ENCODE results near the gene RBM20.

RBM20 gene

DNA sequence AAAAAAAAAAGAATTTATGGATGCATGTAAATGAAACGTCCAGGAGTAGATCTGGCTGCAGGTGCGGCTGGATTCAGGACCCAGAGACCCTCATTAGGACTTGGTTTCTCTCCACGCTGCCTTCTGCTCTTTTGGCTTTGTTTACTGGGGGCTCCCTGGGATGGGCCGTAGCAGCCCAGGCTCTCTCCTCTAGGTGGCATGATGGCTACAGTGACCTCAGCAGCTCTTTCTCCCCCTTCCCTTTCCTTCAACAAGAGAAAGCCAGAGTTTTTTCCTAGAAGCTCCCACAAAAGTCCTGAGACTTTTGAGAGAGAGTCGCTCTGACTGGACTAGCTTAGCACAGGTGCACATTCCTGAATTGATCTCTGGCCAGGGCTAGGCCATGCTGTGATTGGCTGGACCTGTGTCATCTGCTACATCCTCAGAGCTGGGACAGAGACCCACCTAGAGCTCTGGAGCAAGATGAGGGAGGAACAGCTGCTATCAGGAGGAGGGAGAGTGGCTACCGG, 159.7 kb downstream of the RBM20 start:
- TF ChIP-seq GATA3 (IDR thresholded peaks at IDR 0.05; ENCODE audit: low read depth, low read length), result no peak
- TF ChIP-seq GATA2 (IDR thresholded peaks at IDR 0.05; ENCODE audit: low read depth, low read length), result no peak

DNA sequence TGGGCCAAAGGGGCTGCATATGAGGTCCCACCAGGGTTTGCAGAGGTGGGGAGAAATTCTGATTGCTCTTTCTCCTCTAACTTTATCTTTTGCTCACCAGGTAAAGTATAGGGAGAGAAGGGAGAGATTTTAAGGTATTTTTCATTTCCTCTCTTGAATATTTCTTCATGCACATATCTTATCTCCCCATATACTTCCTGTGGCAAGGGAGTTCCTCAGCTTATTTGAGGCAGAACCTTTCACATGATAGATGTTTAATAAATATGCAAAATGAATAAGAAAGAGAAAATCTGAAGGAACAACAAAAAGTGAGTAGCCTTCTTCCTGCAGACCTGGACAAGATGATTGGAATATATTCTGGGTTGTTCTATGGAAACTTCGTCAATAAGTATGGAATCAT, 160.2 kb downstream of the RBM20 start:
- TF ChIP-seq GATA2 (IDR thresholded peaks at IDR 0.05; ENCODE audit: low read depth, low read length), result no peak
- no peak for TF ChIP-seq GATA3 (IDR thresholded peaks at IDR 0.05; ENCODE audit: low read depth, low read length)

DNA sequence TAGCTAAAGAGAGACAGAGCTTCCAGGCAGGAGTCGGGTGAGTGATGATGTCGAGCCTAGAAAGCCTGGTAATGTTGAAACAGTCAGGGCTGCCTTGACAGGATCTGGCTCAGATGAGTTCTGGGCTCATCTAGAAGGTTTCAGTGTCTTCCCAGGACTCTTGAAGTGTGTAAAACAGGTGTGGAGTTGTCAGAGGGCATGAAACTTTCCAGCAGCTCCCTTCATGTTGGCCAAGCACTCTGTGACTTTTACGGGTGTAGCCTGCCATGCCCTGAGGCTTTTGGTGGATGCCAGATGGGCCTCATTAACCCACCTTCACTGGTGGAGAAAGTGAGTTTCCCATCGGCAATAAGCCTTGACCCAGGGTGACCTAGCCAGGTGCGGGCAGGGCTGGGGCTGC, 161.2 kb downstream of the RBM20 start:
- no peak for TF ChIP-seq GATA2 (IDR thresholded peaks at IDR 0.05; ENCODE audit: low read depth, low read length)
- no peak for TF ChIP-seq GATA3 (IDR thresholded peaks at IDR 0.05; ENCODE audit: low read depth, low read length)

DNA sequence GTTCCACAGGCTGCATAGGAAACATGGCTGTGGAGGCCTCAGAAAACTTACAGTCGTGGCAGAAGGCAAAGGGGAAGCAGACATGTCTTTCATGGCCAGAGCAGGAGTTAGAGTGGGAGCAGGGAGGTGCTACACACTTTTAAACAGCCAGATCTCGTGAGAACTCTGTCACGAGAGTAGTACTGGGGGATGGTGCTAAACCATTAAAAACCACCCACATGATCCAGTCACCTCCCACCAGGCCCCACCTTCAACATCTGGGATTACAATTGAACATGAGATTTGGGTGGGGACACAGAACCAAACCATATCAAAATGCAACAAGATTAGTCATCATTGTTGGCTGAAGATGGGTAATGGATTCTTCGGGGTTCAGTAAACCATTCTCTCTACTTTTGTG, 162.2 kb downstream of the RBM20 start:
- TF ChIP-seq GATA3 (IDR thresholded peaks at IDR 0.05; ENCODE audit: low read depth, low read length) (no peak), GATA2 (IDR thresholded peaks at IDR 0.05; ENCODE audit: low read depth, low read length) (no peak)

DNA sequence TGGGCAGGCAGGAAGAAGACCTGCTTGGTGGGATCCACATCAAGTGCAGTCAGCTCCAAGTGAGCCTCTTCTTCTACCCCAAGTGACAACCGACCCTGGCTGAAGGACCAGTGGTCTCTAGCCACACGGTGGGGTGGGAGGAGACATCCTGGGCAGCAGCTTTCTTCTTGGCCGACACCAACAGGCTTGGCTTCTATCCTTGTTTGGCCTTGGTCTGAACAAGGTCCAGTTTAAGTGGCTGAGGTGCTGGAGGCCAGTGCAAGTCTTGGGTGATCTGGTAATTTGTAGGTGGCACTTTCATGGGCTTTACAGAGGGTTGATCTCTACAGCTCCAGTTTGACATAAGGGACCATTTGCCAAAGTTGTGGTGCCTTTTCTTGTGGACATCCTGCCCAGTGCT, 164.0 kb downstream of the RBM20 start:
- TF ChIP-seq GATA3 (IDR thresholded peaks at IDR 0.05; ENCODE audit: low read depth, low read length), result no peak
- TF ChIP-seq GATA2 (IDR thresholded peaks at IDR 0.05; ENCODE audit: low read depth, low read length), result no peak

DNA sequence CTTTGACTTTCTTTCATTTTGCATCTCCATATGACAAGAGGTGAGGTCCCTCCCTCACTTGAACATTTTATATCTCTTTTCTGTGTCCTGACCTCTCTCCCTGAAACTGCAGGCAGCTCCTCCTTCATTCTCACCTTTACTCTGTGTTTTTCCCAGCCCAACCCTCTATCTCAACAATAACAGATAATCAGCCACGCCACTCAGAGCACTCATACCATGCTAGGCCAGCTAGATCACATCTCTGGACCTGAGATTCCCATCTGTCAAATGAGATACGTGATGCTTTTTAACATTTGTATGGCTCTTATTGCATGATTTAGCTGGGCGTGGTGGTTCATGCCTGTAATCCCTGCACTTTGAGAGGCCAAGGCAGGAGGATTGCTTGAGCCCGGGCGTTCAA, 164.5 kb downstream of the RBM20 start:
- TF ChIP-seq GATA3 (IDR thresholded peaks at IDR 0.05; ENCODE audit: low read depth, low read length), result no peak
- no peak for TF ChIP-seq GATA2 (IDR thresholded peaks at IDR 0.05; ENCODE audit: low read depth, low read length)

DNA sequence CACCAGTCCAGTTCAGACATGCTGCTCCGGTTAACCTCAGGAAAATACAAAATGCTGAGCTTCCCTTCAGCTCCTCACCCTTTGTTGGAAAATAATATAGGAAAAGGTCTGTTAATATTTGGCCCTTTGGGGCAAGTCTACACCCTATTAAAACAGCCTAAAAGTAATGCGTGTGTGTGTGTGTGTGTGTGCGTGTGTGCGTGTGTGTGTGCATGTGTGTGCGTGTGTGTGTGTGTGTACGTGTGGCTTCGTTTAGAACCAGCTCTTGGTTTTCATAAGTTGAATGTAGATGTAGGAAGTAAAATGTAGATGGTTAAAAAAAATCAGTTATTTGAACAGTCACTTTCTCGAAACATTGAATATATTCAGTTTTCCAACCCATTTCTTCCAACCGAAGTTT, 166.5 kb downstream of the RBM20 start:
- TF ChIP-seq GATA3 (IDR thresholded peaks at IDR 0.05; ENCODE audit: low read depth, low read length) (no peak), GATA2 (IDR thresholded peaks at IDR 0.05; ENCODE audit: low read depth, low read length) (no peak)

DNA sequence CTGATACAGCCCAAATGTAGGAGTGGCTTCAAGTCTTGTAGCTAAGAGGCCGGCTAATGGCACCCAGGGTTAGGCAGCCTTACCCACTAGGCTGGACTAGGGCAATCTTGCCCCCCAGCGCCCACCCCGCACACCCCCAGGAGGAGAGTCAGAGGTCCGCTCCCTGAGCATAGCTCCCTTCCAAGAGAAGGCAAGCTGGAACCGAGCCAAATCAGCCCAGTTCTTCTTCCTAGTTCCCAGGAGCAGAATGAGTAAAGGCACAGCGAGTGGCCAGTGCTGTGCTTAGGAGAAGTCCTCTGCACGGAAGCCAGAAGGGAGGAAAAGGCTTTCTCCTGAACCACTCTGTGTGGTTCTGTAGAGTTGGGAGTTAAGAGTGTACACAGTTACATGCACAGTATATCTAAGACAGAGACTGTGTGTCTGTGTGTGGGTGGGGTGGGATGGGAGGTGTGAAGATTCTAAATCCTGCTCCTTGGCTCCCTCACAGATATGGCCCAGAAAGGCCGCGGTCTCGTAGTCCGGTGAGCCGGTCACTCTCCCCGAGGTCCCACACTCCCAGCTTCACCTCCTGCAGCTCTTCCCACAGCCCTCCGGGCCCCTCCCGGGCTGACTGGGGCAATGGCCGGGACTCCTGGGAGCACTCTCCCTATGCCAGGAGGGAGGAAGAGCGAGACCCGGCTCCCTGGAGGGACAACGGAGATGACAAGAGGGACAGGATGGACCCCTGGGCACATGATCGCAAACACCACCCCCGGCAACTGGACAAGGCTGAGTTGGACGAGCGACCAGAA, 167.8 kb downstream of the RBM20 start:
- no peak for TF ChIP-seq GATA3 (IDR thresholded peaks at IDR 0.05; ENCODE audit: low read depth, low read length)
- no peak for TF ChIP-seq GATA2 (IDR thresholded peaks at IDR 0.05; ENCODE audit: low read depth, low read length)

DNA sequence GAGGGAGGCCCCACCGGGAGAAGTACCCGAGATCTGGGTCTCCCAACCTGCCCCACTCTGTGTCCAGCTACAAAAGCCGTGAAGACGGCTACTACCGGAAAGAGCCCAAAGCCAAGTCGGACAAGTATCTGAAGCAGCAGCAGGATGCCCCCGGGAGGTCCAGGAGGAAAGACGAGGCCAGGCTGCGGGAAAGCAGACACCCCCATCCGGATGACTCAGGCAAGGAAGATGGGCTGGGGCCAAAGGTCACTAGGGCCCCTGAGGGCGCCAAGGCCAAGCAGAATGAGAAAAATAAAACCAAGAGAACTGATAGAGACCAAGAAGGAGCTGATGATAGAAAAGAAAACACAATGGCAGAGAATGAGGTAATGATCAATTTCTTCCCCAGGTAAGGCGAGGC, 168.4 kb downstream of the RBM20 start:
- no peak for TF ChIP-seq GATA3 (IDR thresholded peaks at IDR 0.05; ENCODE audit: low read depth, low read length)
- no peak for TF ChIP-seq GATA2 (IDR thresholded peaks at IDR 0.05; ENCODE audit: low read depth, low read length)

DNA sequence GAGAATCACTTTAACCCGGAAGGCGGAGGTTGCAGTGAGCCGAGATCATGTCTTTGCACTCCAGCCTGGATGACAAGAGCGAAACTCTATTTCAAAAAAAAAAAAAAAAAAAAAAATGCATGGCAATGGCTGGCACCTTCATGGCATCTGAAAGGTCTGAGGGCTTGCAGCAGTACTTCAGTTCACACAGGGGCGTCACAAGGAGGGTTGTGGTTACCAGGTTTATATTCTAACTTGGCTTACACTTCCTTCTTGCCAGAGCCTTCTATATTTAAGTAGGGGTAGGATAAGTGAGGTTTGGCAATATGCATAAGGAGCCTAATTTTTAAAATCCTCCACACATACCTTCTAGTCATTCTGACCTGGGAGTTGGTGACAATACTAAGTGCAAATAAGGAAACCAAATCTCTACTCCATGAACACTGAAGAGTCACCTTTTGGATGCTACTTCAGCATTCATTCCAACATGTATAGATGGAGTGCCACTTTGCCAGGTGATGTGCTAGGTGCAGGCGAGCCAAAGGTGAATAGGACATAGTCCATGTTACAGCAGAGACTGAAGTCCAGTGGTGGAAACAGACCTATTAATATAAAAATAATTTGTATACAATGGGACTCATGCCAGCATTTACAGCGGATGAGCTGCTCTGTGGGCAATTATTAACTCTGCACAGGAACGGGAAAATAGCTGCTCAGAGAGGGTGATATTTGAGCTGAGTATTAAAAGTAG, 169.8 kb downstream of the RBM20 start:
- TF ChIP-seq GATA3 (IDR thresholded peaks at IDR 0.05; ENCODE audit: low read depth, low read length) (no peak), GATA2 (IDR thresholded peaks at IDR 0.05; ENCODE audit: low read depth, low read length) (no peak)

DNA sequence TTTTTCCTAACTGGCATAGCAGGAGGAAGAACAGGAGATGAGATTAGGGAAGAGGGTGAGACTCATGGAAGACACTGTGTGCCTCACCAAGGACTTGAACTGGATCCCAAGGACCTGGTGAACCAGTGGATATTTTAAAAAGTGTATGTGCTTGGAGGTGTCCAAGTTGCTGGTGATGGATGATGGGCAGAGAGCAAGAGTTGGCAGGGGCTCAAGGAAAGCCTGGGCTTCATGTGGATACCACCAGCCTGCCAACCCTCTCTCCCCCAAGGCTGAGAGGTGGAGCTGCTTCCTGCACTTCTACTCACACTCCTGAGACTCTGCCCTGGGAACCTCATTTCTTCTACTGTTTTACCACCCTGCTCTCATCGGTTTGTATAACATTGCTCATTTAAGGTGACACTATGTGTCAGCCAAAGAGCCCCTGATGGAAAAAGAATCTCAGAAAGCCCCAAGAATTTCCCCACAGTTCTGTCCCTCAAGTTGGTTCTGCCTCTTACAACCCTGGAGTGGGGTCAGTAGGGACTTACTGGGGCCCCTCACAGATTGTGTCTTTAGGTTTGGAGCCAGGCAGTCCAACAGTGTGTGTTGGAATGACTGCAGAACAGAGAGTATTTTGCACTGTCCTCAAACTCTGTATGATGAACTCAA, 171.3 kb downstream of the RBM20 start:
- TF ChIP-seq GATA3 (IDR thresholded peaks at IDR 0.05; ENCODE audit: low read depth, low read length) (no peak), GATA2 (IDR thresholded peaks at IDR 0.05; ENCODE audit: low read depth, low read length) (no peak)

DNA sequence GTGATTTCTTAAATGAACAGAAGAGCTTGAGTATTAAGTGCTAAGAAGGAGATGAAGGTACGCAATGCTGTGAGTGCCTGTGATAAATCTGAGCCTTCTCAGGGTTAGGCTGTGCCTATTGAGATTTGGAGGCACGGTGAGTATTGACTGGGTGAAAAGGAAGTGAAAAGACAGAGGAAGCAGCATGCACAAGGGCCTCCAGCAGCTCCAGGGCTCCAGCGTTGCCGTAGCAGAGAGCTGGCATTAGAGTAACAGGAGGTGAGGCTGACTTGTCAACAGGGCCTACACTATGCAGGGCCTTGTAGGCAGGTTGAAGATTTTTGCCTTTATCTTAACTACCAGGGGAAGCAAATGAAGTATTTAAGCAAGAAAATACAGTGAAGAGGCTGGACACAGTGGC, 173.5 kb downstream of the RBM20 start:
- TF ChIP-seq GATA3 (IDR thresholded peaks at IDR 0.05; ENCODE audit: low read depth, low read length) (no peak), GATA2 (IDR thresholded peaks at IDR 0.05; ENCODE audit: low read depth, low read length) (no peak)

DNA sequence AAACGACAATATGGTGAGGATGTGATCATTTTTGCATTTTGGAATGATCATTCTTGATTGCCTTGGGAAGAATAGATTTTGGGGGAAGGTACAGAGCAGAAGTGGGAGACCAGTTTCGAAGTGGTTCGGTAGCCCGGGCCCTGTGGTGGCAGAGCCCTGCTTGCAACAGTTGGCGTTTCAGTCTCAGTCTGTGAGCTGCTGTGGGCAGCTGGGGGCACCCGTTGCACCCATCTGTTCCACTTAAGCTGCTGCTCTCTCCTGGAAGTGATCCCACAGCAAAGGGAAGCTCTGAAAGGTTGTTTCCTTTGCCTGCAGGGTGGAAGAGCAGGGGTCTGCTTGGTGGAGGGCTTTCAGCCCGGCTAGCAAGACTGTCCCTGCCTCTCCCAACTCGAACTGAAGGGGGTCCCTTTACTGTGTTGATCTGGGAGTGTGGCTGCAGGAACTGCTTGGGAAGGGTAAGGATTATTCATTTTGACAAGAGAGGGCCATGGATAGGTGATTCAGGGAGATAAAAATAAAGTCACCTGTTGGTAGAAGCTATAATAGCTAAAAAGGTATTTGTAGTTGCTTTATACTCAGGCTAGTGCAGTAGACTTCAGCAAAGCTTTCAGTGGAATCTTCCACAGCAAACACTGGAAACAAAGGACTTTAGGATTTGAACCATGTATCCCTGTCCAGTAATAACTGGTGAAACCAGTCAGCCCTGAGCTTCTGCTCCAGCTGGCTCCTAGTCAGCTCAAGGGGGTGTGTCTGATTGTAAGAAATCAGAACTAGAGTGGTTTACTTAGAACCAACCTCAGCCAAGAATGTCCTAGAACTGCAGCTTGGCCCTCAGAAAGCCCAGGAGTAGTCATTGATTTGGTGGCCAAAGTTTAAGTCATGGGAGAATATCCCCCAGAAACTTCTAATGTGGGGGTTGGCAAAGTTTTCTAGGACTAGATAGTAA, 174.4 kb downstream of the RBM20 start:
- TF ChIP-seq GATA2 (IDR thresholded peaks at IDR 0.05; ENCODE audit: low read depth, low read length) (no peak), GATA3 (IDR thresholded peaks at IDR 0.05; ENCODE audit: low read depth, low read length) (no peak)
